ENCODE data around the gene CHIC2. TPM values are rescaled to one million over a fixed set of nuclear protein-coding genes. Genes with fewer than 3 reads are reported as not detected.

Gene CHIC2
- total and polyA plus RNA-seq, 2 of the 8 experiments (the other 6 are each of a cell fraction or from before 2014, with no cell fraction given): 4.5 to 10.9 TPM

GRCh38 chr4:54074381-54074780, 10.0 kb upstream of the CHIC2 start:
- H3K14ac ChIP-seq (ENCODE audit: insufficient read length): no peak overlapping the region
- H3K9me3 ChIP-seq (ENCODE audit: insufficient read depth in 2 of 2, low read depth in 1 of 2, low read length in 1 of 2): no peaks in the 10 kb centered on the region
- no peak overlapping the region for H3K18ac ChIP-seq (ENCODE audit: extremely low read depth, low read length)
- no peak overlapping the region for H2BK15ac ChIP-seq (ENCODE audit: low read length)
- H2AK5ac ChIP-seq (ENCODE audit: low read depth, low read length): no peak overlapping the region
- H3K4me1 ChIP-seq (replicated peaks in 1 of 4; ENCODE audit: control insufficient read depth in 3 of 4, insufficient read depth in 4 of 4, low read length in 3 of 4): no peaks in the 10 kb centered on the region
- DNase-seq (ENCODE audit: low read depth in 1 of 2, low spot score in 2 of 2) (no peak), FAIRE-seq (no peak)
- H3K9ac ChIP-seq (replicated peaks in 1 of 4; ENCODE audit: extremely low read depth in 1 of 4, low read depth in 3 of 4, low read length in 3 of 4): no peak overlapping the region
- no peak overlapping the region for H3K56ac ChIP-seq (replicated peaks; ENCODE audit: insufficient read length, low read depth, low read length)
- H4K5ac ChIP-seq (ENCODE audit: insufficient read length, low read depth, low read length): no peak overlapping the region
- no peak overlapping the region for H2BK12ac ChIP-seq (ENCODE audit: low read depth, low read length)
- H2AFZ ChIP-seq (ENCODE audit: low read length): no peak overlapping the region
- H3K27me3 ChIP-seq (replicated peaks in 1 of 4; ENCODE audit: control insufficient read depth in 3 of 4, extremely low read depth in 1 of 4, insufficient read depth in 3 of 4, low read length in 3 of 4): no peaks in the 10 kb centered on the region
- no peak overlapping the region for H4K8ac ChIP-seq (ENCODE audit: extremely low read depth, insufficient read depth, low read length)
- no peaks in the 10 kb centered on the region for H3K79me2 ChIP-seq (ENCODE audit: control insufficient read depth in 1 of 2, insufficient read depth in 2 of 2, low read length in 2 of 2)
- H3K36me3 ChIP-seq (ENCODE audit: control insufficient read depth in 2 of 4, insufficient read depth in 4 of 4, low read length in 3 of 4): no peaks in the 10 kb centered on the region
- H3K23ac ChIP-seq (ENCODE audit: insufficient read length): no peak overlapping the region
- no peaks in the 10 kb centered on the region for H4K20me1 ChIP-seq (replicated peaks in 1 of 2; ENCODE audit: control insufficient read depth in 1 of 2, insufficient read depth in 2 of 2, low read length in 2 of 2)
- no peak overlapping the region for H3K4ac ChIP-seq (replicated peaks; ENCODE audit: insufficient read length, low read depth, low read length)
- H3K23me2 ChIP-seq (ENCODE audit: low read depth, low read length): no peaks in the 10 kb centered on the region
- H3K27ac ChIP-seq (ENCODE audit: low read depth, low read length): no peak overlapping the region
- no peak overlapping the region for H2BK5ac ChIP-seq (ENCODE audit: low read depth, low read length)
- no peaks in the 10 kb centered on the region for H3K79me1 ChIP-seq (ENCODE audit: low read depth, low read length)
- no peak overlapping the region for H3K4me3 ChIP-seq (ENCODE audit: extremely low read depth in 1 of 4, insufficient read depth in 2 of 4, low read depth in 3 of 4, low read length in 4 of 4)
- no peak overlapping the region for H3K4me2 ChIP-seq (ENCODE audit: insufficient read depth in 1 of 2, low read depth in 2 of 2, low read length in 2 of 2)
- POLR2A ChIA-PET (ENCODE audit: partially characterized antibody): no interaction called here
- CTCF ChIA-PET (ENCODE audit: partially characterized antibody): no interaction called here
- no peak overlapping the region for H2BK120ac ChIP-seq (replicated peaks; ENCODE audit: low read depth, low read length)
- H2BK20ac ChIP-seq (ENCODE audit: low read length): no peak overlapping the region
- no peak for TF ChIP-seq YY1 (IDR thresholded peaks at IDR 0.05; ENCODE audit: low read depth, low read length)
- no peak for TF ChIP-seq SRF (IDR thresholded peaks at IDR 0.05; ENCODE audit: low read depth, low read length)
- TF ChIP-seq KDM5A (IDR thresholded peaks at IDR 0.05; ENCODE audit: low read length): no peak
- TF ChIP-seq CHD1 (IDR thresholded peaks at IDR 0.05; ENCODE audit: low read depth, low read length): no peak
- TF ChIP-seq CEBPB (IDR thresholded peaks at IDR 0.05; ENCODE audit: low read depth, low read length): no peak
- no peak overlapping the region for H4K91ac ChIP-seq (replicated peaks; ENCODE audit: insufficient read length, low read length)

All from H1 (cell line).